ENCODE measurements around the gene GGPS1.
"Not testable (repeated sequence)": the region's sequence is repeated elsewhere in the genome, so short reads cannot be mapped to it uniquely, and the experiment has no call there.

Gene GGPS1

DNA sequence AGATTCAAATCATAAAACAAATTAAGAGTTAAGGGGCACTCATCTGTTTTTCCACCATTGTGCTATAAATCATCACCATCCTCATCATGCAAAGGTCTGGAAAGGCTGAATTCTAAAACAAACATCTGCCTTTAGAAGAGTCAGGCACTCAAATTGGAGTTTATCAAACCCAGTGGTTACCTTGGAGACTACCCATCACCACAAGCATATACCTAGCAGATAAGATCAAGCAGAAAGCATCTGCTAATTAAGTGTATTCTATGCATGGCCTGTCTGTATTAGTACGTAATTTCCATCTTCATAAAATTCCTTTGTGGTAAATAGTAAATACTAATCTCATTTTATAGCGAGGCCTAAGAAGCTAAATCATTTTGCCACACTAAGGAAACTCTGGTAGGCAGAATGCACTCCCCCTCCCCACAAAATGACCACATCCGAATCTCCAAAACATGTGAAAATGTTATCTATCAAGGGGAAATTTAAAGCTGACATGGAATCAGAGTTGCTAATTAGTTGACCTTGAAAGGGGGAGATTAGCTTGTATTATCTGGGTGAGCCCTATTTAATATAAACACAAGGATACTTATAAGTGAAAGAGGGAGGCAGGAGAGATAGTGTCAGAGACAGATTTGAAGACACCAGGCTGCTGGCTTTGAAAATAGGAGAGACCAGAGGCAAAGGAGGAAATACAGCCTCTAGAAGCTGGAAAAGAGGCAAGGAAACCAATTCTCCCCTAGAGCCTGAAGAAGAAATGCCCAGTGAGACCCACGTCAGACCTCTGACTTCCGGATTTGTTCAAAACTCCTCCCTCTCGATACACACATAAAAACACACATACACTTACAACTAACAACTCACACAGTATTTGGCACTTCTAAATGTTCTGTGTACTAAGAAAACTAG, 23.6 kb upstream of the GGPS1 start:
- no peak for DNase-seq (ENCODE audit: low read depth, low spot score)

DNA sequence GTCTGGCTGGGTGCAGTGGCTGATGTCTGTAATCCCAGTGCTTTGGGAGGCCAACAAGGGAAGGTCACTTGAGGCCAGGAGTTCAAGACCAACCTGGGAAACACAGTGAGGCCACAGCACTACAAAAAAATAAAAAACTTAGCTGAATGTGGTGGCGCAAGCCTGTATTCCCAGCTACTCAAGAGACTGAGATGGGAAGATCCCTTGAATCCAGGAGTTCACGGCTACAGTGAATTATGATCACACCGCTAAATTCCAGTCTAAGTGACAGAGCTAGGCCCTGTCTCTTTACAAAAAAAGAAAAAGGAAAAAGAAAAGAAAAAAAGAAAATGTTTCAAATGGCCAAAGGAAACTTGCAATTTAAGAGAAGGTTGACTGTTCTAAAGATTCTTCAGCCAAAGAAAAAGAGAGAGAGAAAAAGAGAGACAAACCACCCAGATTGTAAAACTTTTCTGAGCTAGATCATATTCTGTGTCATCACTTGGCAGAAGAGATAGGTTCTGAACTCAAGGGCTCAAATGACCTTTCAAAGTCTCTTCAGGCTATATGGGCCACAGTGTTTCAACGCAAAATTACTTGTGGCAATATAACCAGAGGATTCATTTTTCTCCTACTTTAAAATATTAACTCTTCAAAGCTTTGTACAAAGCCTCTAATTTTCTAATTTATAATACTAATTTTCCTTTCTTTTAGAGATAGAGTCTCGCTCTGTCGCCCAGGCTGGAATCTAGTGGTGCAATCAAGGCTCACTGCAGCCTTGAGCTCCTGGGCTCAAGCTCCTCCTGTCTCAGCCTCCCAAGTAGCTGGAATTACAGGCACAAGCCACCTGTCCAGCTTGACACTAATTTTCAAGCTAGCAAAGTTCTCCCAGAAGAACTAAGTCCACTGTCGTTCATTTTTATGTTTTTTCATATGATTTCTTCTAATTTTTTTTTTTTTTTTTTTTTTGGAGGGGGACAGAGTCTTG, 20.9 kb upstream of the GGPS1 start:
- DNase-seq (ENCODE audit: low read depth, low spot score) = no peak

DNA sequence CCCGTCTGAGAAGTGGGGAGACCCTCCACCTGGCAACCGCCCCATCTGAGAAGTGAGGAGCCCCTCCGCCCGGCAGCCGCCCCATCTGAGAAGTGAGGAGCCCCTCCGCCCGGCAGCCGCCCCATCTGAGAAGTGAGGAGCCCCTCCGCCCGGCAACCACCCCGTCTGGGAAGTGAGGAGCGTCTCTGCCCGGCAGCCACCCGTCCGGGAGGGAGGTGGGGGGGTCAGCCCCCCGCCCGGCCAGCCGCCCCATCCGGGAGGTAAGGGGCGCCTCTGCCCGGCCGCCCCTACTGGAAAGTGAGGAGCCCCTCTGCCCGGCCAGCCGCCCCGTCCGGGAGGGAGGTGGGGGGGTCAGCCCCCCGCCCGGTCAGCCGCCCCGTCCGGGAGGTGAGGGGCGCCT, 19.2 kb upstream of the GGPS1 start:
- DNase-seq (ENCODE audit: low read depth, low spot score) = not testable (repeated sequence)

DNA sequence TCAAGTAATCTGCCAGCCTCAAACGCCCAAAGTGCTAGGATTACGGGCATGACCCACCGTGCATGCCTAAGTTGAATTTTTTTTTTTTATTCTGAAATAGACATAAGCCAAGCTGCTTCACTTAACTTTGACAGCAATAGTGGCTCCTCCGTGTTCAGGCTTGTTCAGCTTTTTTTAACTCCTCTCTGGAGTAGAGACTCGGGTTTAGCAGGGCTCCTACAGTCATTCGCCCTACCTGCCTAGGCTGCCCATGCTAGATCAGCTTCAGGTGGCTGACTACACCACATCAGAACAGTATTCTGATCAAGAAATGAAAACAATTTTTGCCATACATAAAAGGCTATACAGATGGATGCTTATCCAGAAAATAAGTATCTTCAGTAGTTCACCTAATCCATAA, 15.1 kb upstream of the GGPS1 start:
- no peak for DNase-seq (ENCODE audit: low read depth, low spot score)

DNA sequence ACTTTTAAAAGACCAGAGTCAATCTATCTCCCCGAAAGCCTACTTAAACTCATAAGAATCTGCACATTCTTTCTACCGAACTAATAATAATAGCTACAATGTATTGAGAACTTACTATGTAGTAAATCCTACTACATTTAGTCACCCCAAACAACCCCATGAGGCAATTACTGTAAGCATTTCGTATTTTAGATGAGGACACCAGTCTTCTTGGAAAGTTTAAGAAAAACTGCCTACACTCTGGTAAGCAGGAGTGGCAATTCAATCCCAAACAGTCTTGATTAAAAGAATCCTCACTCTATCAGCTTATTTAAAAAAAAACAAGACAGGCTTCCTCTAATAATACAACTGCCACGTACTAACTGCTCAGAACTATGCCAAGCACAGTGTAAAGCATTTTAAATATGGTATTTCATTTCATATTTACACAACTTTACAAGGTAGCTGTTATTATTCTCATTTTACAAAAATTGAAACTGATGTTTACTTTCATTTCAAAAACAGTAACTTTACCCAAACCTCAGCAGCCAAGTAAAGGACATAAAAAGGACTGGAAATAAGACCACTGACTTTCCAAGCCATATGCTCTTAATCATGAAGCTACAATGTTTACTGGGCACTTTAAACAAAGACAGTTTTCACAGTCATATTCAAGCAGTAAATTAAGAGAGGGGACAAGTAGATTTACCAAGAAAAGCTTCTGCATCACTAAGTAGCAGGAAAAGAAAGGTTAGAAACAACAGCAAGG, 14.3 kb upstream of the GGPS1 start:
- DNase-seq (ENCODE audit: low read depth, low spot score) = no peak

DNA sequence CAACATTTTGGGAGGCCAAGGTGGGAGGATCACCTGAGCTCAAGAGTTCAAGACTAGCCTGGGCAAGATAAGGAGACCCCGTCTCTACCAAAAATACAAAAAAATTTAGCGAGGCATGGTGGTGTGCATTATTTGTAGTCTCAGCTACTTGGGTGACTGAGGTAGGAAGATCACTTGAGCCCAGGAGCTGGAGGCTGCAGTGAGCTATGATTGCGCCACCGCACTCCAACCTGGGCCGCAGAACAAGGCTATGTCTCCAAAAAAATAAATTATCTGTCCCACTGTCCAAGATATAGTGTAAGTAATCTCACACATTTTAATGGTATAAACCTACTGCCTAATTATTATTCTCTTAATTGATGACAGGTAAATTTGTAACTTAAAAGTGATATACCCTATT, 13.2 kb upstream of the GGPS1 start:
- no peak for DNase-seq (ENCODE audit: low read depth, low spot score)

DNA sequence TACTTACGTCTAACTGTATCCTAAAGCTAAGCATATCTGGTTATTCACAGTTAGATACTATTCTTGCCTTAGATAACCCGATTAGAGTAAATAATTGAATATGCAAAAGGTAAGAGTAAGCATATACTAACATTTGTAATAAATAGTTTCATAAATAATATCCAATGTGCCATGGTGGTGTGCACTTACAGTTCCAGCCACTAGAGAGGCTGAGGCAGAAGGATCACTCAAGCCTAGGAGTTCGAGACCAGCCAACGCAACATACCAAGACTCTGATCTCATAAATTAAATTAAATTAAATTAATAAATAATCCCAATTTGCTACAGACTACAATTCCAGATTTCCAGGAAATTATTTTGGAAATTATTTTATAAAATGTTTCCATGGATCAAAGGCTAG, 12.6 kb upstream of the GGPS1 start:
- no peak for DNase-seq (ENCODE audit: low read depth, low spot score)

DNA sequence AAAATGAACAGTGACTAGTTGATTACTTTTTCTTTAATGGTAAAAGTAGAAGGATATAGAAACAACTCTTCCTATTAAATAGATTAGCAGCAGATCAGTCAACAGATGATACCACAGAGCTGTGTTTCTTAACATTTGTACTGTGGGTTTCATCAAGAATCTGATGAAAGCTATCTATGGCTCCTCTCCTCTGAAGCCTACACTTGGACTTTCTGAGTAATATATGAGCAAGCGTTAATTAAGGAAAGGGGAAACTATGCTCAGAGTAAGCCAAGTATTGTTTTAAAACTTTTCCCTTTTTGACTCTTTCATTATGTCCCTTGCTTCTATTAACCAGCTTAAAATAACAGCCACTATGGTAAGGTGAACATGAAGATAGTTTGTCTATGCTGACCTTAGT, 11.2 kb upstream of the GGPS1 start:
- DNase-seq (ENCODE audit: low read depth, low spot score) = no peak

DNA sequence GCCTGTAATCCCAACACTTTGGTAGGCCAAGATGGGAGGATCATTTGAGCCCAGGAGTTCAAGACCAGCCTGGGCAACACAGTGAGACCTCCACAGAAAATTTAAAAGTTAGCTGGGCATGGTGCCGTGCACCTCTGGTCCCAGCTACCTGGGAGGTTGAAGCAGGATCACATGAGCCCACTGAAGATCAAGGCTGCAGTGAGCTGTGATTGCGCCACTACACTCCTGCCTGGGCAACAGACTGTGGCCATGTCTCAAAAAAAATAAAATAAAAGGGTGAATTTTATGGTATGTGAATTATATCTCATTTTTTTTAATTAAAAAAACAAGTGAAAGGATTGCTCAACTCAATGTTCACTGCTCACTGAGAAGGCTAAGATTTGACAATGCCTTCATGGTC, 9.1 kb upstream of the GGPS1 start:
- no peak for DNase-seq (ENCODE audit: low read depth, low spot score)

DNA sequence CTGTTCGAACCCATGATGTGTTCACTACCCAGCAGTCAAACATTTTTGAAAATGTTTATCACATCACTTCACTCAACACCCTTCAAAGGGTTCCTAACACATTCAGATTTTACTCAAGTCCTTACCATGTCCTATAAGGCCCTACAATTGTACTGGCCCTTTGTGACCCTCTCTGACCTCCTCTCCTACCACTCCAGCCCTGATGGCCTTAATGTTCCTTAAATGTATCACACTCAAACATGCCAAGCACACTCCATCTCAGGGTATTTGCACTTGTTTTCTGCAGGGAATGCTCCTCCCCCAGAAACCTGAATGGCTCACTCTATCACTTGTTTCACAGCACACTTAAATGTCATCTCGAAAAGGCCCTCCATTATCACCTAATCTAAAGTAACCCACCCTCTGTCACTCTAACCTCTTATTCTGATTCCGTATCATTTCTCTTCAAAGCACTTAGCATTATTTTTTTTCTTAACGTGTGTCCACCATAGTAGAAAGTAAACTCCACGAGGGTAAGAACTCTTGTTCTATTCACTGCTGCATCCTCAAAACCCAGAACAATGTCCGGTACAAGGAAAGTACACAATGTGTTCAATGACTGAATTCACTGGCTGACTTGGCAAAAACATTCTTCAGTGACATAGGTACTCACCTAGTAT, 7.7 kb upstream of the GGPS1 start:
- no peak for DNase-seq (ENCODE audit: low read depth, low spot score)

DNA sequence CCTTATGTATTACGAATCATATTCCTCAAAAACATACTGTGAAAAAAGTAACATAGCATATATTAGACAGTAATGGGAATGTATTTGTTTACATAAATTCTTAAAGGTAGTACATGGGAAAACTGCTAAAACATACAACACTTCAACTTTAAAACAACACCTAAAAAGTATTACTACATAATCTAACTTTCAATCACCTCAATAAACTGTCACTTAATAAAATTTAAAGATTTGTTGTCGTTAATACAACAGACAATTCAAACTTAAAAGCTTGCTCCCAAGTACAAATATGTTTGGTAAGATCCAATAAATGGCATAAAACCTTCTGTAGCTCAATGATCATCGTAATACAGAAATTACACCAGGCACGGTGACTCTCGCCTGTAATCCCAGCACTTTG, 4.1 kb upstream of the GGPS1 start:
- no peak for DNase-seq (ENCODE audit: low read depth, low spot score)

DNA sequence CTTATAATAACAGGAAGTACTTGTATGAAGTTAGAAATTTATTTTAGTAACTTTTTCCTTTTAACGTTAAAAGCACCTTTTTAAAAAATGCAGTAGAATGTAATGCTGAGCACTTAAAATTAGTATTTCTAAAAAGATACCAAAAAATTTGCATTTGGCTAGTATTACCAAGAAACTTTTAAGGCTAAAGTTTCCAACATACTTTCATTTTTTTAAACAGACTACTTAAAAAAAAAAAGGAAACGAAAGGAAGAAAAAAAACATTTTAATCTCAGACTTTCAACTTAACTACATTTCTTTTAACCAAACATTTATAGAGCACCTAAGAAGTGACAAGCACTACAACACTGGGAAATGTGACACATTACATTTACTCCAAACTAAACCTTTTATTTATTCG, 3.2 kb upstream of the GGPS1 start:
- no peak for DNase-seq (ENCODE audit: low read depth, low spot score)

DNA sequence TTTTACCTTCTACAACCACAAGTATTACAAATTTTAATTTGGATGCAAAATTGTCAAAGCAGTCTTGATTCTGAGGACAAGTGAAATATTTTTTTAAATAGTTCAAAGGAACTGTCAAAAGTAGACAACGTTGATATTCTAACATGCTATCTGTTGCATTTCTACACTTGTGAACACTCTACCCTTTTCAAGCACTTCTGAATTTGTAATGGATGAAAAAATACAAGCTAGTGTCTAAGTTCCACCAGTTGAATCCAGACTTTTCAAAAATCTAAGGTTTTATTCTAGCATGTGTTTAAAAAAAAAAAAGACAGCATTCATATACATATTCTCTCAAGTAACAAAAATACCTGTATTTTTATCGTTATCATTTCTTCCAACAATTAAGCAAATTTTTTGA, 2.5 kb upstream of the GGPS1 start:
- DNase-seq (ENCODE audit: low read depth, low spot score) = no peak

DNA sequence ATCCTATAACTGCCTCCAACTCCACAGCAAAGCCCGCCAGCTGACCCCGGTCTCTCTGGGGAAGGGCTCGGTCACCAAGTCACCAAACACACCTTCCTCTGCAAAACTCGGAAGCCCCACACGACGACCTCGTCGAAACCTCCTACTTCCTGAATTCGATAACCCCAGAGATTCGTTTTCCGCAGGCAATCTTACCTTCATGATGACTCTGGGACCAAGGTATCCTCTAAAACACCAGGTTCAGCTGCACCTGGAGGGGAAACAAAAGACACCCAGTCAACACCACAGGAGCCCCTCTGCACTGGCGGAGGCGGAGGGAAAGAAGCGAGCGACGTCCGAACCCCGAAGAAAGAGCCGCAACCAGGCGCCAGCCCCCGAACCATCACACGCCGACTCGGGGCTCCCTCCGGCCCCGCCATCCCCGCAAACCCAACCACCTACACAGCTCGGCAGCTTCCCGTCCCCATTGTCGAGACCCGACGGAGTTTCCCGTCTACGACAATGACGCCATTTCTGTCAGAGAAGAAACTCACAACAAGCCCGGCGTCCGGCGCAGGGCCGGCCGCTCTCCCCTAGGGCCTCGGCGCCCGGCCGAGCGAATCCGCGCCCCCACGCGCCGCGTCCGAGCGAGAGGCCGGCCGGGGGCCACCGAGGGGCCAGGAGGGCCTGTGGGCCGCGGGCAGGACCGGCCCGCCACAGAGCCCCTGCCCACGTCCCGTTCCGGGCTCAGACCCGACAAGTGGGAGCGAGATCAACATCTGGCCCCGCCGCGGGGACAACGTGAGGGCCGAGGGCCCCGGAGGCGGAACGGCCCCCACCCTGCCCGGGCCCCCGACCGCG, 1.4 kb upstream of the GGPS1 start:
- no peak for DNase-seq (ENCODE audit: low read depth, low spot score)

DNA sequence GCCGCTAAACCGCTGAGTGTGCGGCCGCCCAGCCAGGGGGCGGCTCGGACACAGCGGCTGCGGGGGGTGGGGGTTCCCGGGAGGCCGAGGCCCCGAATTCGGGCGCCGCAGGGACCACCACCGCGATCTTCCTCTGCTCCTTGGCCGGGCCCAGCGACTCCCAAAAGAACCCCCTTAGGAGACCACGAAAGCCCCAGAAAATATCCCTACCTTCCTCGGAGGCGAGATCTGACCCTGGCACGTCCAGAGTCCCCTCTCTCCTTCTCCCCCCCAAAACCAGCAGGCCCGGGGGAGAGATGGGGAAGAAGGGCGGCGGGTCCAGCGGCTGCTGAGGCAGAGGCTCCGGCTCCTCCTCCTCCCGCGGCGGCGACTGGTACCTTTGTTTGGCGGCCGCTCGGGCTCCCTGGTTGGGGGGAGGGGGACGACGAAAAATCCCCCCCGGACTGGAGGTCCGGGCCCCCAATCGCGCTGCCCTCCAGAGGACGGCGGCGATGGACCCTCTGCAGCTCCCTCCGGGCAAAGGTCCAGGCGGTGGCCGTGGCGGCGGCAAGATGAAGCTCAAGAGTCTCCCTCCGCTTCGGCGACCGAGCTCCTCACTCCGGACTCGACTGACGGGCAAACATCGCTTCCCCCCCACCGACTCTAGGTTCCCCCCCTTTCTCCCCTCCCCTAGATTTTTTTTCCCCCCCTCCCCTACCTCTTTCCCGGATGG, 655 bp upstream of the GGPS1 start, which contains the start of gene ARID4B:
Gene ARID4B (minus strand): TSS at position 621 of the 712 bp plus-strand sequence. CDS start 1,260 bp downstream, outside the sequence.
- no peak for DNase-seq (ENCODE audit: low read depth, low spot score)

DNA sequence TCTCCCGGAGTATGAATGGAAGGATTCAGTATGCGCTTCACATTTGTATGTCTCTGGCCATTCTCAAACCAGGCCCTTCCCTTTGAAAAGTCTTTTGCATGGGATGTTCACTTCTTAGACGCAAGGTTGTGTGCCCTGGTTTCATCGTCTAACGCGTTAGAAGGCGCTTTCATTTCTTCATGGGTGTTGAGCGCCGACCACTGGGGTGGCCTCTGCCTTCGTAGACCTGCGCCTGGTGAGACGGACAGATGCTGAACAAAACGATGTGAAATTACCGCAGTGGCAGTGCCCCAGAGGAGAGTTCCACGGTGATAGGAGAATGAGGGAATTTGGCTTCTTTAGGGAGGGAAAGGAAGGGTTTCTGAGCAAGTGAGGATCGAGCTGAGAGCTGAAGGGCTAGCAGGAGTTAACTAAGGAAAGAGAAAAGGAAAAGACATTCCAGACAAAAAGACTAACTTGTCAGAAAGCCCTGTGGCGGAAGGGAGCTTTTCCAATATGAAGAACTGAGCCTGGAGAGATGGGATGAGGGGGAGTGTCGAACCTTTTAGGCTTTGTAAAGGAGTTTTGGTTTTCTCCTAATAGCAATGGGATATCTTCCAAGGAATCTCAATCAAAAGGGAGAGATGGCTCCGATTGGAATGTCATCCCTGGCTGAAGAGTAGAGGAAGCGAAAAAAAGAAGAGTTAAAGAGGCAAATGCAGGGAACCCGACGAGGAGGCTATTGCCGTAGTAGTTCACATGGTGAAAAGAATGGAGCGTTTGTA, 951 bp downstream of the GGPS1 start:
- DNase-seq (ENCODE audit: low read depth, low spot score) = no peak

DNA sequence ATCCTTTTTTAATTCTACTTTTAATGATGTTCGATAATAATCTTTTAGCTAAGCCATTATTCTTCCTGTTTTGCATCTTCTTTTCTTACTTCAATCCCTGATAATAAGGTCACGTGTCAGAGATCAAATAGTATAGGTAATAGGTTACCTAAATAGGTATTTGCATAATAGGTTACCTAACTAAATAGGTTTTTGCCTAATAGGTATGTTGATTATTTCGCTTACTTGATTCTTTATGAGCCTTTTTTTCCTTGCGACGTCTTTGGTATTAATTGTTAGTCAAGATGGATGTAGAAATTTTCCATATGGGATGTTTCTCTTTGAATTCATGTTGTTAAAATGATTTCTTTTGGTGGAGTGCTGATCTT, 2.5 kb downstream of the GGPS1 start:
- no peak for DNase-seq (ENCODE audit: low read depth, low spot score)

DNA sequence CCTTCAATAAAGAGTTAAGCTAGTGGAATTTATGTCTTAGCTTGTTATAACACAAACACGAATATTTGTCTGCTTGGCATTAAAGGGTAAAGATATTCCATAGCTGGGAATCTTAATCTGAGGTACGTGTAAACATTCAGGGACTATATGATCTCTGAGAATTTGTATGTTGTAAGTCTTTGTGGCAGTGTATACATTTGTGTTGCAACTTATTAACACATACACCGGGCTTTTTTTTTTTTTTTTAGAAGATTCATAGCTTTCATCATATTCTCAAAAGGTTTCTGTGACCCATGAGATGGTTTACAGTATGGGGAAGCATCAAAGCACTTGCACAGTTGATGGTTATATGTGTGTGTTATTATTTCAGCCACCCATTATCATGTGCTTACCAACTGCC, 3.0 kb downstream of the GGPS1 start:
- no peak for DNase-seq (ENCODE audit: low read depth, low spot score)

DNA sequence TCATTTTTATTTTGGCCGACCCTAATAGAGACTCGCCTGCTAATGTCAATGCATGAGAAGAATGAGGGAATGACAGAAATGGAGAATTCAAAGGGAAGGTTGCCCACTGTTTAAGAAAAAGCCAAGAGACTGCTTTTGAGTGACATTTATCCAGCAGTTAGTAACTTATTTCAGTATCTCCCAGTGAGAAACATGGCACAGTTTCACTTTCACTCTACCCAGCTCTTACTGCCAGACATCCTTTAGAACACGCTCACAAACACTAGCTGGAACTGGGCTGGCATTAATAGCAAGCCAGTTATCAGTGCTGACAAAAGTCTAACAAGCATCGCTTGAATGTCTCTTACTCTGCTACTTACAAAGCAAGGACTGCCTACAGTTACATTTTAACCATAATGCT, 8.5 kb downstream of the GGPS1 start:
- no peak for DNase-seq (ENCODE audit: low read depth, low spot score)
